Testis (tissue), 2 donors: ENCODE measurements around the gene IL16.

Experiments used
- POLR2A ChIP-seq: fragments of 450-650 bp; IDR thresholded peaks from one replicate; pipeline ENCODE4 v1.6.1; 2017; ENCODE audit warnings: antibody characterized with exemption, mild to moderate bottlenecking, moderate library complexity
- TF ChIP-seq, protein P1 (sequence below), 3 experiments: fragments of 450-650 bp in 2 of 3; fragments of 200-600 bp in 1 of 3; sonication (generic) in 1 of 3; IDR thresholded peaks; one replicate each; pipeline ENCODE4 v1.5.1; 2016 to 2019; ENCODE audit warnings: antibody characterized with exemption in 3 of 3, mild to moderate bottlenecking in 2 of 3, moderate library complexity in 1 of 3

GRCh38 chr15:81270781-81271491 lies 74.3 kb downstream of the IL16 start:
- TF ChIP-seq, protein P1, sequence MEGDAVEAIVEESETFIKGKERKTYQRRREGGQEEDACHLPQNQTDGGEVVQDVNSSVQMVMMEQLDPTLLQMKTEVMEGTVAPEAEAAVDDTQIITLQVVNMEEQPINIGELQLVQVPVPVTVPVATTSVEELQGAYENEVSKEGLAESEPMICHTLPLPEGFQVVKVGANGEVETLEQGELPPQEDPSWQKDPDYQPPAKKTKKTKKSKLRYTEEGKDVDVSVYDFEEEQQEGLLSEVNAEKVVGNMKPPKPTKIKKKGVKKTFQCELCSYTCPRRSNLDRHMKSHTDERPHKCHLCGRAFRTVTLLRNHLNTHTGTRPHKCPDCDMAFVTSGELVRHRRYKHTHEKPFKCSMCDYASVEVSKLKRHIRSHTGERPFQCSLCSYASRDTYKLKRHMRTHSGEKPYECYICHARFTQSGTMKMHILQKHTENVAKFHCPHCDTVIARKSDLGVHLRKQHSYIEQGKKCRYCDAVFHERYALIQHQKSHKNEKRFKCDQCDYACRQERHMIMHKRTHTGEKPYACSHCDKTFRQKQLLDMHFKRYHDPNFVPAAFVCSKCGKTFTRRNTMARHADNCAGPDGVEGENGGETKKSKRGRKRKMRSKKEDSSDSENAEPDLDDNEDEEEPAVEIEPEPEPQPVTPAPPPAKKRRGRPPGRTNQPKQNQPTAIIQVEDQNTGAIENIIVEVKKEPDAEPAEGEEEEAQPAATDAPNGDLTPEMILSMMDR (IDR thresholded peaks at IDR 0.05) = no peak
- no peak for TF ChIP-seq POLR2A
